NCI-H446 treated with DMSO at 0.1 percent for 48 hours (cell line): ENCODE results near the gene AGR3.

Source experiments
- DNase-seq: peaks from one replicate; lab custom pipeline; 2025; lab: John Stamatoyannopoulos, UW

AGR3 gene

DNA sequence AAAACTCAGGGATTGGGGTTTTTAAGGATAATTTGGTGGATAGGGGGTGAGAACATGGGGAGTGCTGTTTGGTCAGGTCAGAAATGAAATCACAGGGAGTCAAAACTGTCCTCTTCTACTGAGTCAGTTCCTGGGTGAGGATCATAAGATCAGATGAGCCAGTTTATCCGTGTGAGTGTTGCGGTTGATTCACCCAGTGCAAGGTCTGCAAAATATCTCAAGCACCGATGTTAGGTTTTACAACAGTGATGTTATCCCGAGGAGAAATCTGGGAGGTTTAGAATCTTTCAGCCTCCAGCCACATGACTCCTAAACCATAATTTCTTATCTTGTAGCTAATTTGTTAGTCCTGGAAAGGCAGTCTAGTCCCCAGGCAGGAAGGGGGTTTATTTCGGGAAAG is 45.3 kb downstream of the AGR3 start:
- DNase-seq: no peak

DNA sequence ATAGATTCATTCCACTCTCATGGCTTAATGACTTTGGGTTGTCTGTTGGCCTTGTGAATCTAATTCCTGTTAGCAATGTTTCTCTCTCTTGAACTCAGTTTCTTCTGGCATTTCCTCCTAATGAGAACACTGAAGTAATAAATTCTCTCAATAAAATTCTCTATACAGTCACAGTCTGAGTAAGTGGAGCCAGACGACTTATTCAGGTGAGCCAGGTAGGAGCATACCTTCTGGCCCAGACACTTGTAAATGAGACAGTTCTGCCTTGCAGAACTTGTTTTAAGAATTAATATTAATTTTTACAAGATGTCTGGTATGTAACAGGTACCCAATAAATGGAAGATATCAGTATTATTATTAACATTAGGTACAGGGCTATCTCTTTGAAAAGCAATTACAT is 48.4 kb downstream of the AGR3 start:
- DNase-seq: no peak

DNA sequence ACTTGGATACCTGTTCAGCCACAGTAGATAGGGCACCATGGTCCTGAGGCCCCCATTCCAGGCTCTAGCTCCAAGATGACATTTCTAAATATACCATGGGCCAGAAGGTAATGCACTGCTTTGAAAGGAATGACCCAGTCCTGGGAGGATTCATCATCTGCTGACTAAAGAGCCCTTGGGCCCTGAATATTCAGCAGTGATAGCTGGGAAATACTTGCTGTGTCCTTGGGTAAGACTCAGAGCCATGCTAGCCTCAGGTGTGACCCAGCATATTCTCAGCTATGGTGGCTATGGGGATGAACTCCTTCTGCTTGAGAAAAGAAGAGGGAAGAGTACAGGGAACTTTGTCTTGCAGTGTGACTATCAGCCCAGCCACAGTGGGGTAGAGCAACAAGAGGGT is 55.7 kb downstream of the AGR3 start:
- no peak for DNase-seq

DNA sequence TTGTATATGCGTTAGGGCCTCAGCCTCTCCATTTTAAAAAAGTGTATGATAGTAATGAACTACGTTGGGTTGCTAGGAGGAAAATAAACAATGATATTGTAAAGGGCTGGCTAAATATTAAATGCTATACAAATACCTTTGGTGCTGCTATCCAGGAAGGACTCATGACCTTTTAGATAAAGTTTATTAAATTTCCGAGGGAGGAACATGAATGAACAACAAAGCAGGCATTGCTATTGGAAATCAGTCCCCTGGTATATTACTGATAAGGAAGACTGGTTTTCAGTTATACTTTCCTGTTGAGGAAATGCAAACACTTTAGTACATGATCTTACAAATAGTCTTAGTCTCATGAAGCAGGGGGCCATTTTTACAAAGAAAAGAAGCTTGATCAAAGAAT is 59.8 kb downstream of the AGR3 start:
- no peak for DNase-seq

DNA sequence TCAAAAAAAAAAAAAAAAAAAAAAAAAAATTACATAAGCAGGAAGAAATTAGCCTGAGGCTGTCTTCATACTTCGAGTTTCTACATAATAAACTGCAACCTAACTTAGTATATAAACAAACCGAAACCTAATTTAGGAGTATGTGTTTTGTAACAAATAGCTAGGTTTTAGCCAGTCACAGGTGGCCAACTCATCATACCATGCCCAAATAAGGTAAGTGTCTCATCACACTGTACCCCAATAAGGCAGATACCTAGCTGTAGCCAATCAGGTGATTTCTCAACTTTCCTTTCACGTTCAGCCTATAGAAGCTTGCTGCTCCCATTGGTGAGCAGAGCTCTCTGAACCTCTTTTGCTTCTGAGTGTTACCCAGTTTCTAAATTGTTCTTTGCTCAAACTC is 63.1 kb downstream of the AGR3 start:
- DNase-seq: no peak

DNA sequence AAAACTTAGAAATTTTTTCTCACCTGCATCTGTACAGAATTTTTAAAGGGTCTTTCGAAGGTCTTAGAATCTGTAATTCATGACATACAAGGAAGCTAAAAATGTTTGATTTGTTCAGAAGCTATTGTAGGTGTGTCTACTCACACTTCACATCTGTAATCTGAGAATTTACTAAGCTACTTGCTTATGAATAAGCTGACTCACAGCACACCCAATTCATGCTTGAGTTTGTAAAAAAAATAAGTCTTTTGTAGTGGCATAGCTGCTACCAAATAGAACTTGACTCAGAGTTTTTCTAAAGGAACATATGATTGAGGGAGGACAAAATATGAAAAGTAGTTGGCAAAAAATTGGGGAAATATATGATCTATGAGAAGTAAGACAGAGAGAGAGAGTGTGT is 64.2 kb downstream of the AGR3 start:
- no peak for DNase-seq

DNA sequence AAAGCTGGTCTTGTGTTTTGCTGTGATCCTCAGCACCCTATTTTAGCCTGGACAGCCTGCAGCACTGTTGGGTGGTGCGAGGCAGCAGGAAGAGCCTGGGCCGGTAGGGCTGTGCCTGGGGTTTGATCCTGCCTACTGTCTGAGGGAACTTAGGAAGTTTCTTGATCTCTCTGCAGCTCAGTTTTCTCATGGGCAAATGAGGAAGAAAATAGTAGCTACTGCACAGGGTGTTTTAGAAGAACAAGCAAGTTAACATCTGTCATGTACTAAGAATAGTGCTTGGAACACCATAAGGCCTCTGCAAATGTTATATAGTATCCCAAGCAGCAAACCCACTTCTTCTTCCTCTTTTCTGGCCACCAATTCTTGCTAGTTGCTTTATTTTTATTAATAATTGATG is 65.0 kb downstream of the AGR3 start:
- DNase-seq: no peak

DNA sequence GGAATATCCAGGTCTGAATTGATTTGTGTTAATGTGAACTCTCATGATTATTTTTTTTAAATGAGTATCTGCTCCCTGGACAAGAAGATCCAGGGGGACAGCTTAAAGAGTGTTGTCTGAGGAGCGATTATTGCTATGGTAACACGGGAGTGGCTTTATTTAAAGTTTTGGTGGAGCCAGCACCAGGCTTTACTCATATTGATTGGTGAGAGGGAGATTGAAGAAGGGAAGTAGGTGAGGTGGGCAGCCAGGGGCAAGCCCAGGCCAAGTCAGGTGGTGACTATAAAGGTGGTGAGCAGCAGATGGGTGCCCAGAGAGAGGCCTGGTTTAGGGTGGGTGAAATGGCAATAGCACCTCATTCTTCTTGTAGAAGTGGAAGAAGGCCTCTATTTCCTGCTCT is 66.8 kb downstream of the AGR3 start:
- no peak for DNase-seq

DNA sequence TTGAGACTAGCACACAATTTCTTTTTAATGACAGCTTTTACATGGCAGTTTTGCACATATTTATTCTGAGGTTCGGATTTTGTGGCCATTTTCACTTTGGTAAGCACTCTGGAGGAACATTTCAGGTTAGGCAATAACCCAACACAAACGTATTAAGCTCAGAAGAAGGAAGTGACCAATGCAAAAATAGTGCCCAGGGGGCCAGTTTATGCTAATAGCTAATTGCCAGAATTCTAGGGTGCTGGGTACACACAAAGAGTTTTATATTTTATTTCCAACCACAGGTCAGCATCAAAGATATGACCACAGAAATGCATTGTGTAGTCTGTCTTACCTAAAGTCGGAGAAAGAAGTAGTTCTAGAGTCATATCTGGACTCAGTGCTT is 68.6 kb downstream of the AGR3 start:
- no peak for DNase-seq

DNA sequence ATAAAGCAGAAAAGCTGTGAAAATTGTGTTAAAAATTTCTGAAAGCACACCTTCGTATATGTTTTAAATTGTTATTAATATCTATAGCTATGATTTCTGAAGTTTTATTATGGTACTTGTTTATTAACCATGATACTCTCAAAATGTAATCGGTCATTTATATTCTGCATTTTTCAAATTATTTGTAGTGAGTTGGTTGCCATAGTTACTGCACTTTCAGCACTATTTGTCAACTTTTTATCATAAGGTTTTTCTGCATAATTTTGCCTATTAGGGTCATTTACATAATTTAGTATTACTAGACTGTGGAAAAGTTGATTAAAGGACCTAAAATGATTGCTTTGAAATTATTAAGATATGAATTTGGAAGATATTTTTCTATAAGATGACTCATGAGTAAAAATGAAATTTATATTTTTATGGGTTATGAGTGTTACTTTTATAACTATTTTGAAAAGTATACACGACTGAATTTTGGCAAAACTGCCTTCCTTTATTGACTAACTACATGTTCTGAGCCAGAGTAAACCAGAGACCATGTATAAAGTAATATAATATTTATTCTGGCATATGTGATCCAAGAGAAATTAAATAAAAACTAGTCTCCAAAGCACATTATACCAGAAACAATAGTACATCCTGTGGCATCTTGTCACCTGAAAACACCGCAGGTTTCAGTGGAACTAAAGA is 69.1 kb downstream of the AGR3 start:
- no peak for DNase-seq

DNA sequence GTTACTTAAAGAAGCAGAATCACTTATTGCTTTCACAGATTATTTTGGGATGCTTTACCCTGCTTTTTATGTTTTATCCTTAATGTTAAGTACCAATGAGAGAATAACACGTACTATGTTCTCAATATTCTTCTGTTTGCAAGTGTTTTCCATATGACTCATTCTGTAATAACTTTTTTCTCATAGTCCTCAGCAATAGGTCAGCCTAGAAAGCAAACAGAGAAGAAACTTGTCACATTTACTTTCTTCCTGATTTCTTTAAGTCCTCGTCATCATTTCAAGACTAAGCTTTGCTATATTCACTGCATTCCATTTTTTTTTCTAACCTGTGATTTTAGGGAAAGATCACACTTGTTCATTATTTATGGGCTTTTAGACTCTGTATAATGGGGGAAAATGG is 70.2 kb downstream of the AGR3 start:
- DNase-seq: no peak

DNA sequence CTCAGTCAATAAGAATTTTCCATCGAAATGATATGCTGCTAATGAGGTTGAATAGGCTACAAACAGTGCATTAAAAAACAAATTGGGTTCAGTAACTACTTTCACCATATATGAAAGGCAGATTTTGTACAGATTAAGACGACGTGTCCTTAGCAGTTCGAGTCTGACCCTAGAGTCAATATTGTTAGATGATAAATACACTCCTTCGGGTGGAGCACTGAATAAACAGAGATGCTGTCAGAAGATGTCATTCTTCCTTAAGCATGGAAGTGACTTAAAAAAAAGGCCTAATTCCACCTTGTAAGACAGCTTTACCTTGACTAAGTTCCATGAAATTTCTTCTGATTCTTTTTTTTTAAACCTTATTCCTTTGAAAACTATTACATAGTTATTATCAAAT is 71.2 kb downstream of the AGR3 start:
- no peak for DNase-seq

DNA sequence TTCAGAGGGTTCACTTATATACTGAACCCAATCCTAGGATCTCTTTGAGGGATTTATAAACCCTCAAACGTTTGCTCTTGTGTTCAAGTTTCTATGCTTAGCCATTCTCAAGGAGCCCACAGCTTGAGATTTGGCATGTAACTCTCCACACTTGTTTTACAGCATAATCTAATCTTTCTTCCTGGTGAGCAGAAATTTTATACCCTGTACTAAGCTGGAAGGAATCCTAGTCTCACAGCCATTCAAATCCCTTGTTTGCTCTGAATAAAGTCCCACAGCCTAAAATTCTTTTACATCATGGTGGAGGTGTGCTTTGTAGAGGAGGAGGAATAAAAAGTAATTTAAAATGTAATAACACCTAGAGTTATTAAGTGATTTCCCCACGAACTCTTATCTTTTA is 71.7 kb downstream of the AGR3 start:
- DNase-seq: no peak
